IPS-18c (cell line): ENCODE measurements around the gene LRRC23.
"Not testable (repeated sequence)": the region's sequence is repeated elsewhere in the genome, so short reads cannot be mapped to it uniquely, and the experiment has no call there.

Source experiments
- H3K4me3 ChIP-seq: 2 replicates; pipeline ENCODE4 v1.7.0; 2013; ENCODE audit warnings: low read depth, mild to moderate bottlenecking, low read length, moderate library complexity; ENCODE audit not compliant: insufficient read depth
- H3K9me3 ChIP-seq: one replicate; pipeline ENCODE4 v1.6.1; 2013; ENCODE audit warnings: mild to moderate bottlenecking, low read length, moderate library complexity; ENCODE audit not compliant: control insufficient read depth, insufficient read depth

Gene LRRC23

GRCh38 chr12:6904280-6905276 is at the start of gene LRRC23:
TSS of gene LRRC23 (plus strand) at chr12:6904822. CDS start at chr12:6905634, 812 bp downstream.
- Histone ChIP-seq H3K4me3 (peak within 1 kb of the TSS; percentile 52), H3K9me3 (no peaks in the 10 kb centered on the region)

GRCh38 chr12:6855322-6855721 is 49.3 kb upstream of the LRRC23 start:
- no peak overlapping the region for H3K4me3 ChIP-seq
- H3K9me3 ChIP-seq = no peaks in the 10 kb centered on the region

- H3K4me3 ChIP-seq = no peak overlapping the region
- no peaks in the 10 kb centered on the region for H3K9me3 ChIP-seq
Measured at GRCh38 chr12:6858799-6859198, 45.8 kb upstream of the LRRC23 start.

GRCh38 chr12:6860116-6860515 is 44.5 kb upstream of the LRRC23 start:
- Histone ChIP-seq H3K4me3 (no peak overlapping the region), H3K9me3 (no peaks in the 10 kb centered on the region)

- Histone ChIP-seq H3K9me3 (no peaks in the 10 kb centered on the region), H3K4me3 (no peak overlapping the region)
Measured at GRCh38 chr12:6860942-6861341, 43.7 kb upstream of the LRRC23 start.

GRCh38 chr12:6861391-6861790 is 43.2 kb upstream of the LRRC23 start:
- H3K9me3 ChIP-seq = no peaks in the 10 kb centered on the region
- H3K4me3 ChIP-seq = no peak overlapping the region

GRCh38 chr12:6863033-6863432 is 41.6 kb upstream of the LRRC23 start:
- H3K9me3 ChIP-seq = no peaks in the 10 kb centered on the region
- no peak overlapping the region for H3K4me3 ChIP-seq

- H3K4me3 ChIP-seq = no peak overlapping the region
- H3K9me3 ChIP-seq = peaks cover 2% of the 10 kb centered on the region
Measured at GRCh38 chr12:6863586-6864321, 40.9 kb upstream of the LRRC23 start.

GRCh38 chr12:6865307-6865706 is 39.3 kb upstream of the LRRC23 start:
- H3K4me3 ChIP-seq, H3K9me3 ChIP-seq: not testable (repeated sequence)

GRCh38 chr12:6866163-6866919 is 38.3 kb upstream of the LRRC23 start:
- Histone ChIP-seq H3K9me3 (peaks cover 2% of the 10 kb centered on the region), H3K4me3 (peak overlapping the region; percentile 45)

- peak overlapping the region; percentile 45 for H3K4me3 ChIP-seq
- H3K9me3 ChIP-seq = peaks cover 2% of the 10 kb centered on the region
Measured at GRCh38 chr12:6866920-6867412, 37.7 kb upstream of the LRRC23 start.

- H3K9me3 ChIP-seq = peaks cover 2% of the 10 kb centered on the region
- H3K4me3 ChIP-seq = peak within 1 kb of the TSS; percentile 94
Measured at GRCh38 chr12:6867413-6868210, 37.0 kb upstream of the LRRC23 start, which contains the start of gene TPI1. TSS of gene TPI1 (plus strand) at chr12:6867531. CDS start at chr12:6867567, 36 bp downstream.

GRCh38 chr12:6868211-6869048 is 36.2 kb upstream of the LRRC23 start:
- Histone ChIP-seq H3K4me3 (peak overlapping the region; percentile 94), H3K9me3 (peaks cover 2% of the 10 kb centered on the region)

- Histone ChIP-seq H3K4me3 (peak overlapping the region; percentile 94), H3K9me3 (peaks cover 2% of the 10 kb centered on the region)
Measured at GRCh38 chr12:6869049-6870021, 35.3 kb upstream of the LRRC23 start.

- not testable (repeated sequence) for H3K4me3 ChIP-seq, H3K9me3 ChIP-seq
Measured at GRCh38 chr12:6870304-6870703, 34.3 kb upstream of the LRRC23 start.
